GM21825 (cell line): ENCODE measurements around the gene HAGHL.
A peak's percentile ranks its signal among the peaks of the same experiment; 100 is the strongest.
"Not testable (repeated sequence)": the region's sequence is repeated elsewhere in the genome, so short reads cannot be mapped to it uniquely, and the experiment has no call there.

ENCODE experiments used
- ATAC-seq: cut with Tn5 transposase; IDR thresholded peaks from one replicate; pipeline ENCODE4 v1.9.1; 2021; ENCODE audit warnings: mild to moderate bottlenecking, moderate library complexity; ENCODE audit not compliant: unreplicated experiment

HAGHL gene

GRCh38 chr16:733382-734207, 6.7 kb downstream of the HAGHL start:
- ATAC-seq: no peak

GRCh38 chr16:734208-734980, 7.5 kb downstream of the HAGHL start:
- no peak for ATAC-seq

GRCh38 chr16:734981-735881, 8.3 kb downstream of the HAGHL start:
- no peak for ATAC-seq

GRCh38 chr16:735982-736453, 9.1 kb downstream of the HAGHL start:
- no peak for ATAC-seq

- ATAC-seq: no peak
These were observed 10.1 kb downstream of the HAGHL start for GRCh38 chr16:736936-737481.

- ATAC-seq: no peak
These were observed 12.9 kb downstream of the HAGHL start for GRCh38 chr16:739560-740458.

GRCh38 chr16:740459-740763, 13.5 kb downstream of the HAGHL start:
- ATAC-seq: no peak

- ATAC-seq: peak; percentile 69
These were observed 14.0 kb downstream of the HAGHL start, which contains the start of gene CIAO3 for GRCh38 chr16:740764-741505. CIAO3 (minus strand) TSS chr16:740997; CDS start chr16:740985, 12 bp downstream.

GRCh38 chr16:741986-742629, 15.2 kb downstream of the HAGHL start:
- ATAC-seq: no peak

GRCh38 chr16:742894-743293, 16.0 kb downstream of the HAGHL start:
- ATAC-seq: not testable (repeated sequence)

- ATAC-seq: no peak
These were observed 17.0 kb downstream of the HAGHL start for GRCh38 chr16:743794-744500.

GRCh38 chr16:745739-746138, 18.8 kb downstream of the HAGHL start:
- ATAC-seq: no peak

- ATAC-seq: no peak
These were observed 19.7 kb downstream of the HAGHL start for GRCh38 chr16:746637-747036.

GRCh38 chr16:747978-748746, 21.3 kb downstream of the HAGHL start:
- no peak for ATAC-seq

- no peak for ATAC-seq
These were observed 22.1 kb downstream of the HAGHL start for GRCh38 chr16:749010-749409.

GRCh38 chr16:750485-750884, 23.6 kb downstream of the HAGHL start:
- ATAC-seq: no peak
